Measurements from ENCODE around the gene TNRC6C. TPM values are rescaled to one million over a fixed set of nuclear protein-coding genes. Genes with fewer than 3 reads are reported as not detected.

Gene TNRC6C
- total RNA-seq, 2 donors from 2014 or later = 8.9 to 9.0 TPM

DNA sequence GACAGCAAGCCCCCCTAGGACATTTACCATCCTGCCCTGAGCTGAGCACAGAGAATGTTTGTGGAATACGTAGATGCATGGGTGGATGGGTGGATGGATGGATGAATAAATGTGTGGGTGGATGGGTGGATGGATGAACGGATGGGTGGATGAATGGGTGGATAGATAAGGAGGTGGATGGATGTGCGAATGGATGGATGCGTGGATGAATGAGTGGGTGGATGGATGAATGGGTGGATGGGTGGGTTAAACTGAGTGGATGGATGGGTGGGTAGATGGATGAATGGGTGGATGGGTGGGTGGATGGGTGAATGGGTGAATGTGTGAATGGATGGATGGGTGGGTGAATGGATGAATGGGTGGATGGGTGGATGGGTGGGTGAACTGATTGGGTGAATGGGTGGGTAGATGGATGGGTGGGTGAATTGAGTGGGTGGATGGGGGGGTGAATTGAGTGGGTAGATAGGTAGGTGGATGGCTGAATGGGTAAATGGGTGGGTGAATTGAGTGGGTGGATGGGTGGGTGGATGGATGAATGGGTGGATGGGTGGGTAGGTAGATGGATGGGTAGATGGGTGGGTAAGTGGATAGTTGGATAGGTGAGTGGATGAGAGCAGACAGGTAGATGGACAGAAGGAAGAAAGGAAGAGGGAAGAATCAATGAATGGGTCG is 164.9 kb downstream of the TNRC6C start:
- H3K9me3 ChIP-seq = no peaks in the 10 kb centered on the region
- H3K9ac ChIP-seq (ENCODE audit: low read depth in 2 of 2, low read length in 2 of 2) = no peak overlapping the region
- intact Hi-C loops (cut with DNase I) = no loop called here
- no peaks in the 10 kb centered on the region for H3K27me3 ChIP-seq
- no peak overlapping the region for H3K4me3 ChIP-seq
- H3K27ac ChIP-seq = no peak overlapping the region
- H3K4me1 ChIP-seq = peaks cover 15% of the 10 kb centered on the region
- DNase-seq = no peak
- TF ChIP-seq, protein P1, sequence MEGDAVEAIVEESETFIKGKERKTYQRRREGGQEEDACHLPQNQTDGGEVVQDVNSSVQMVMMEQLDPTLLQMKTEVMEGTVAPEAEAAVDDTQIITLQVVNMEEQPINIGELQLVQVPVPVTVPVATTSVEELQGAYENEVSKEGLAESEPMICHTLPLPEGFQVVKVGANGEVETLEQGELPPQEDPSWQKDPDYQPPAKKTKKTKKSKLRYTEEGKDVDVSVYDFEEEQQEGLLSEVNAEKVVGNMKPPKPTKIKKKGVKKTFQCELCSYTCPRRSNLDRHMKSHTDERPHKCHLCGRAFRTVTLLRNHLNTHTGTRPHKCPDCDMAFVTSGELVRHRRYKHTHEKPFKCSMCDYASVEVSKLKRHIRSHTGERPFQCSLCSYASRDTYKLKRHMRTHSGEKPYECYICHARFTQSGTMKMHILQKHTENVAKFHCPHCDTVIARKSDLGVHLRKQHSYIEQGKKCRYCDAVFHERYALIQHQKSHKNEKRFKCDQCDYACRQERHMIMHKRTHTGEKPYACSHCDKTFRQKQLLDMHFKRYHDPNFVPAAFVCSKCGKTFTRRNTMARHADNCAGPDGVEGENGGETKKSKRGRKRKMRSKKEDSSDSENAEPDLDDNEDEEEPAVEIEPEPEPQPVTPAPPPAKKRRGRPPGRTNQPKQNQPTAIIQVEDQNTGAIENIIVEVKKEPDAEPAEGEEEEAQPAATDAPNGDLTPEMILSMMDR (IDR thresholded peaks at IDR 0.05) = no peak
- peaks cover 5% of the 10 kb centered on the region for H3K36me3 ChIP-seq

DNA sequence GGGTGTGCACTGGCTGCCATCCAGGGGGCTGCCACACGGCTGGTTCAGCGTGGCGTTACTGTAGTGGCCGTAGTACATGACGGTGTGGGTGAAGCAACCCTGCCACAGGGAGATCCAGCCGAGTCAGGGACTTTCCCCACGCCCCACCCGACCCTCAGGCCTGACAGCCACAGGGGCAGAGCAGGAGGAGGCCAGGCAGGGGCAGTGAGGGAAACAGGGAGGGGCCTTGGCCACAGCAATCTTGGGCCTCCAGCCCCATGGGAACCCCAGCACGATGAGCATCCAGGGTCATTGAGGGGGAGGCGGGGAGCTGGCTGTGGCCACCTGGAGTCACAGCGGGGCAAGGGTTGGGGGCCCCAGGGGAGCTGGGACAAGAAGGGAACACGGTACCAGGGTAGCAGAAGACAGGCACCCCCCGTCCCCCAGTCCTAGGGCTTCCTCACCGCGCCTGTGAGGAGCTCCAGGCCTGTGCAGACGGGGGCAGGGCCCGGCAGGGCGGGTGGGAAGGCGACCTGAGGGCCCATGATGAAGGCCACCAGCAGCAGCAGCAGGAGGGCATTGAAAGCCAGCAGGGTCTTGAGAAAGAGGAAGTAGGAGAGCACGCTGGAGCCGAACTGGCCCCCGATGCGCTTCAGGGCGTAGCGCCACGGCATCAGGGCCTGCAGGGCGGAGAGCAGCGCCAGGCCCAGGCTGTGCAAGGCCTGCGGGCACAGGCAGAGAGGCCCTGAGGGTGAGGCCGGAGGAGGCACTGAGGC is 165.8 kb downstream of the TNRC6C start:
- TF ChIP-seq, protein P1 (IDR thresholded peaks at IDR 0.05) = no peak
- Histone ChIP-seq H3K4me1 (peaks cover 15% of the 10 kb centered on the region), H3K27ac (no peak overlapping the region), H3K9ac (ENCODE audit: low read depth in 2 of 2, low read length in 2 of 2) (peak overlapping the region in 1 of 2 donors; percentile 41), H3K4me3 (no peak overlapping the region), H3K36me3 (peaks cover 5% of the 10 kb centered on the region), H3K27me3 (no peaks in the 10 kb centered on the region), H3K9me3 (no peaks in the 10 kb centered on the region)
- intact Hi-C loops (cut with DNase I) = no loop called here
- no peak for DNase-seq

DNA sequence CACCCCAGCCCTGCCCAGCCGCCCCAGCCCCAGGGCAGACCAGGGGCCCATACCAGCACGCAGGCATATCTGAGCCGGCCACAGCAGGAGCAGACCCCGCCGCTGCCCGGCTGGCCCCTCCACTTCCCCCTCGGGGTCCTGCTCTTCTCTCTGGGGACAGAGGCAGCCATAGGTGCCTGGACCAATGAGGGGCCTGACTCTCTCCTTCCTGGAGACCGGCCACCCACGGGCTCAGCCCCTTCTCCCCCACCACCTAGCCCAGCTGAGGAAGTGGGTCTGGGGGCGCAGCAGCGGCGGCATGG is 166.3 kb downstream of the TNRC6C start:
- H3K4me1 ChIP-seq = peaks cover 15% of the 10 kb centered on the region
- peaks cover 5% of the 10 kb centered on the region for H3K36me3 ChIP-seq
- H3K27ac ChIP-seq = peak overlapping the region; percentile 27

DNA sequence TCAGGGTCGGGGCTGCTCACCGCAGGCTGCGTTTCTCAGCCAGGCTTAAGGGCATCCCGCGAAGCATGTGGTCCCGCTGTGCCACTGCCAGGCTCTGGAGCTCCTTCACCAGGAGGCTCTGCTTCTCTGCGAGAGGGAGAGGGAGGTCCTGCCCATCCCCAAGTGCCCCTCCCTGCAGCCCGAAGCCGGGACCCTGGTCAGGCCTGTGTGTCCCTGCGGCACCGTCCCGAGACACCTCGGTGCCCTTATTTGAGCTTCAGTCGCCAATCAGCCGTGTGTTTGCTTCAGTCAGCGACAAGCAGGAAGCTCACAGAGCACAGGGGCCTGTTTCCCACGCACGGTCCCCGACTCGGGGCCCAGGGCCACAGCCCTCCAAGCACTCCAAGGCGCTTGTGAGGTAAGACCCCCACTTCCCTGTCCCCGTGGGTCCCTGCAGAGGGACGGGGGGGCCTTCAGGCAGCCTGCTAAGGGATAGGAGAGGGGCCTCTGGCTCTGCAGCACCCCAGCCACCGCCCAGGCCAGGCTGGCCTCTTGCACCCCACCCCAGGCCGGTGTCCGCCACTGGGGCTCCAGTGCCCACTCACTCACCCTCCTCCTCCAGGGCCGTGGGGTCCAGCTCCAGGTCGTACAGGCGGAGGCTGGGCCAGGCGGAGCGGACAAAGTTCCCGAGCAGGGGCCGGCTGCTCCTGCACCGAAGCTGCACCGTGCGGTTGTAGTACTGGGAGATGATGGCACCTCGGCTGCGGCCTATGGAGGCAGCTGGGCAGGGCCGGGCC is 166.8 kb downstream of the TNRC6C start:
- intact Hi-C loops (cut with DNase I) = loop anchor here (5.0 kb wide), 1 partner anchor 47 kb away; no protein-coding TSS in a partner anchor
- H3K4me1 ChIP-seq = peaks cover 15% of the 10 kb centered on the region
- H3K9ac ChIP-seq (ENCODE audit: low read depth in 2 of 2, low read length in 2 of 2) = peak overlapping the region; percentile 41 to 63
- no peak for DNase-seq
- peak overlapping the region; percentile 9 for H3K4me3 ChIP-seq
- H3K36me3 ChIP-seq = peaks cover 5% of the 10 kb centered on the region
- TF ChIP-seq, protein P1 (IDR thresholded peaks at IDR 0.05) = no peak
- H3K27me3 ChIP-seq = no peaks in the 10 kb centered on the region
- no peaks in the 10 kb centered on the region for H3K9me3 ChIP-seq
- peak overlapping the region; percentile 27 for H3K27ac ChIP-seq

More for the DNA sequence above, 166.3 kb downstream of the TNRC6C start:
- H3K27me3 ChIP-seq = no peaks in the 10 kb centered on the region
- intact Hi-C loops (cut with DNase I) = loop anchor here (5.0 kb wide), 1 partner anchor 48 kb away; no protein-coding TSS in a partner anchor
- TF ChIP-seq, protein P1 (IDR thresholded peaks at IDR 0.05) = no peak
- DNase-seq = no peak
- H3K4me3 ChIP-seq = no peak overlapping the region
- H3K9me3 ChIP-seq = no peaks in the 10 kb centered on the region
- H3K9ac ChIP-seq (ENCODE audit: low read depth in 2 of 2, low read length in 2 of 2) = peak overlapping the region in 1 of 2 donors; percentile 41
